ENCODE results near the gene GNPDA1.

DNA sequence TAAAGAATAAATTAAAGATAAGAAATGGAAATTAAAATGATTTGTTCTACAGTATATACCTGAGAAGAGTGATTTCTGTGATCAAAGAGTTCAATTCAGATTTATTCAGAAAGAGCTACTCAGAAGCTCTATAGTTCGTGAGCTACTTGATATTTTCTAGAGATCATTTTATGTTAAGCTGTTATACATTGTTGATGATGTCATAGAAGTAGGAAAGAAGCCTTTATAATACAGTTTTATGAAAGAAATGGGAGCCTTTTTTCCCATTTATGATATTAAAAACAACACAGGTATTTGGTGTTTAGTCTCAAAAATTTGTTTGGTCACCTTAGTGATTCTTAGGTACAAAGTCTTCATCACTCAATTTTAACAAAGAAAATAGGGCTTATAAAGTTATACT lies 23.1 kb downstream of the GNPDA1 start:
- TF ChIP-seq, protein P1, sequence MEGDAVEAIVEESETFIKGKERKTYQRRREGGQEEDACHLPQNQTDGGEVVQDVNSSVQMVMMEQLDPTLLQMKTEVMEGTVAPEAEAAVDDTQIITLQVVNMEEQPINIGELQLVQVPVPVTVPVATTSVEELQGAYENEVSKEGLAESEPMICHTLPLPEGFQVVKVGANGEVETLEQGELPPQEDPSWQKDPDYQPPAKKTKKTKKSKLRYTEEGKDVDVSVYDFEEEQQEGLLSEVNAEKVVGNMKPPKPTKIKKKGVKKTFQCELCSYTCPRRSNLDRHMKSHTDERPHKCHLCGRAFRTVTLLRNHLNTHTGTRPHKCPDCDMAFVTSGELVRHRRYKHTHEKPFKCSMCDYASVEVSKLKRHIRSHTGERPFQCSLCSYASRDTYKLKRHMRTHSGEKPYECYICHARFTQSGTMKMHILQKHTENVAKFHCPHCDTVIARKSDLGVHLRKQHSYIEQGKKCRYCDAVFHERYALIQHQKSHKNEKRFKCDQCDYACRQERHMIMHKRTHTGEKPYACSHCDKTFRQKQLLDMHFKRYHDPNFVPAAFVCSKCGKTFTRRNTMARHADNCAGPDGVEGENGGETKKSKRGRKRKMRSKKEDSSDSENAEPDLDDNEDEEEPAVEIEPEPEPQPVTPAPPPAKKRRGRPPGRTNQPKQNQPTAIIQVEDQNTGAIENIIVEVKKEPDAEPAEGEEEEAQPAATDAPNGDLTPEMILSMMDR (optimal IDR thresholded peaks at IDR 0.05 in 1 of 3, IDR thresholded peaks at IDR 0.05 in 1 of 3, conservative IDR thresholded peaks at IDR 0.05 in 1 of 3; ENCODE audit: extremely low read depth in 1 of 3, insufficient read depth in 2 of 3, low read length in 3 of 3): no peak
- TF ChIP-seq EZH2 (IDR thresholded peaks at IDR 0.05; ENCODE audit: low read length): no peak
